ENCODE results near the gene PURB. TPM values are rescaled to one million over a fixed set of nuclear protein-coding genes. Genes with fewer than 3 reads are reported as not detected.

PURB gene
- total and polyA plus RNA-seq, 7 donors: 4.2 to 40.3 (median 31.4) TPM

DNA sequence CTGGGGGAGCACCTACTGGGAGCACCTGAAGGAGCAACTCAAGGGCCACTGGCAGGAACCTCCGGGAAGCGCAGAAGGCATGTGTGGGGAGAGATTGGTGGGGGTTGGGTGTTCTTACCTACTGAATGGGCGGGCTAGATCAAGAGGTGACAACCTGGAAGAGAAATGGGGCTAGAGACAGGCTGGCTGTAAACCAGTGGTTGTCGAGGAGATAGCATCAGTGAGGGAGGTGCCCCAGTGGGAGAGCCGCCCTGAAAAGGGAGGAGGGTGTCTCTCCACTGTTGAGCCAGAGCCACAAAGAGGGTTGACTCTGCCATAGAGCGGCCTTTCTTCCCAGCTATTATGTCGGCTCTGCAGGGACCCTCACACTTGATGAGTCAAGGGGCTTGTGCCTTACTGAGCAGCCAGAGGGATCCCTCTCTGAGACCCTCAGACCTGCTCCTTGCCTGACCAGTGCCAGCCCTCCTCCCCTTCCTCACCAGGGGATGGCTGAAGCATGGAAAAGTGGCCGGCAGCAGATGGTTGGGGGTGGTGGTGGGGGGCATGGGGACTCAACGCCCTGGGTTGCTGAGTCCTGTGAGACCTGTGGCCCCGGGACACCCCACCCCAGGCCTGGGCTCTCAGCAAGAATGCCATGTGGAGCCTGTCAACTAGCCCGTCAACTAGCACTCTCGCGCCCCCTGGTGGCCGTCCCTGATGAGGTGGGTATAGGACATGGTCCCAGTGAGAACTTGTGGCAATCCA is 36.4 kb upstream of the PURB start:
- peaks cover 0 to 5% (median 2%) of the 10 kb centered on the region in 4 donors for H3K4me1 ChIP-seq
- intact Hi-C loops (cut with DNase I): loop anchor here (1.0 kb wide), 2 partner anchors 64 to 333 kb away; no protein-coding TSS in a partner anchor
- no peaks in the 10 kb centered on the region for H3K9me3 ChIP-seq
- H3K36me3 ChIP-seq: no peaks in the 10 kb centered on the region
- WGBS, 2 donors: 38 to 40% methylated on average over 14 of the region's 14 CpGs
- DNase-seq: peak; percentile 93
- TF ChIP-seq, protein P1, sequence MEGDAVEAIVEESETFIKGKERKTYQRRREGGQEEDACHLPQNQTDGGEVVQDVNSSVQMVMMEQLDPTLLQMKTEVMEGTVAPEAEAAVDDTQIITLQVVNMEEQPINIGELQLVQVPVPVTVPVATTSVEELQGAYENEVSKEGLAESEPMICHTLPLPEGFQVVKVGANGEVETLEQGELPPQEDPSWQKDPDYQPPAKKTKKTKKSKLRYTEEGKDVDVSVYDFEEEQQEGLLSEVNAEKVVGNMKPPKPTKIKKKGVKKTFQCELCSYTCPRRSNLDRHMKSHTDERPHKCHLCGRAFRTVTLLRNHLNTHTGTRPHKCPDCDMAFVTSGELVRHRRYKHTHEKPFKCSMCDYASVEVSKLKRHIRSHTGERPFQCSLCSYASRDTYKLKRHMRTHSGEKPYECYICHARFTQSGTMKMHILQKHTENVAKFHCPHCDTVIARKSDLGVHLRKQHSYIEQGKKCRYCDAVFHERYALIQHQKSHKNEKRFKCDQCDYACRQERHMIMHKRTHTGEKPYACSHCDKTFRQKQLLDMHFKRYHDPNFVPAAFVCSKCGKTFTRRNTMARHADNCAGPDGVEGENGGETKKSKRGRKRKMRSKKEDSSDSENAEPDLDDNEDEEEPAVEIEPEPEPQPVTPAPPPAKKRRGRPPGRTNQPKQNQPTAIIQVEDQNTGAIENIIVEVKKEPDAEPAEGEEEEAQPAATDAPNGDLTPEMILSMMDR (IDR thresholded peaks at IDR 0.05): peak; percentile 63 to 90 (median 79)
- no peak for TF ChIP-seq EP300 (IDR thresholded peaks at IDR 0.05)
- TF ChIP-seq POLR2AphosphoS5 (IDR thresholded peaks at IDR 0.05): peak in 1 of 4 donors; percentile 12
- no peak overlapping the region for H3K27ac ChIP-seq
- no peak overlapping the region for H3K4me3 ChIP-seq
- no peaks in the 10 kb centered on the region for H3K27me3 ChIP-seq

DNA sequence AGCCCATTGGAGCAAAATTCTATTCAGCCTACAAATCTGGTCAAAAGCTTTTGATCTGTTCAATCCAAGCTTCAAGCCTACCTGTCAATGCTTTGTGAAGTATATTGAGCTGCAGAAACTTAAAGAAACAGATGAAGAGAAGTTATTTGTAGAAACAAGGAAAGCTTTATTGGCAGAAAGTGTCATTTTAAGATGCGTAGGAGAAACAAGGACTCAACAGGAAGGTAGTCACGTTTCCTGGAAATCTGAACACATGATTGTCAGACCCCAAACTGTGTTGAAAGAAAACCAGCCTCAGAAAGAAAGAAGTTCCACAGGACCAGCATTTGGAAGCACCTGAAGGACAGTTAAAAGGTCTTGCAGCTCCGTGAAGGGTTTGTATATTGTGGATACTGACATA is 34.8 kb upstream of the PURB start:
- no peak for DNase-seq
- H3K27ac ChIP-seq: no peak overlapping the region
- no peaks in the 10 kb centered on the region for H3K36me3 ChIP-seq
- TF ChIP-seq POLR2AphosphoS5 (IDR thresholded peaks at IDR 0.05) (no peak), POLR2A (IDR thresholded peaks at IDR 0.05) (no peak), EP300 (IDR thresholded peaks at IDR 0.05) (no peak)
- TF ChIP-seq, protein P1 (IDR thresholded peaks at IDR 0.05): no peak
- no peaks in the 10 kb centered on the region for H3K27me3 ChIP-seq
- 70 to 88% methylated on average over 3 of the region's 3 CpGs for WGBS, 2 donors
- H3K4me1 ChIP-seq: peaks cover 0 to 5% (median 2%) of the 10 kb centered on the region in 4 donors
- intact Hi-C loops (cut with DNase I): no loop called here
- H3K4me3 ChIP-seq: no peak overlapping the region
- H3K9me3 ChIP-seq: no peaks in the 10 kb centered on the region

DNA sequence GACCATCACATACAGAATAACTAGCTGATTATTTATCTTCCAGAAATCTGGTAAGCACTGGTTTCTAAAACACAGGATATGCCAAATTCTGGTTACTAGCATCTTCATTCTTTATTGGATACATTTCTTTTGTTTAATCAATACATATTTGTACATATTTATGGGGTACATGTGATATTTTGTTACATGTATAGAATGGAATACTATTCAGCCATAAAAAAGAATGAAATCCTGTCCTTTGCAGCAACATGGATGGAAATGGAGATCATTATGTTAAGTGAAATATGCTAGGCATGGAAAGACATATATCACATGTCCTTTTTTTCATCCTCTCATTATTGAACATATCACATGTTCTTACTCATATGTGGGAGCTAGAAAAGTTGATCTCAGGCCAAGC is 32.7 kb upstream of the PURB start:
- intact Hi-C loops (cut with DNase I): no loop called here
- no peak for TF ChIP-seq POLR2AphosphoS5 (IDR thresholded peaks at IDR 0.05)
- no peak for TF ChIP-seq POLR2A (IDR thresholded peaks at IDR 0.05)
- TF ChIP-seq, protein P1 (IDR thresholded peaks at IDR 0.05): no peak
- H3K4me1 ChIP-seq: peaks cover 0 to 5% (median 2%) of the 10 kb centered on the region in 4 donors

DNA sequence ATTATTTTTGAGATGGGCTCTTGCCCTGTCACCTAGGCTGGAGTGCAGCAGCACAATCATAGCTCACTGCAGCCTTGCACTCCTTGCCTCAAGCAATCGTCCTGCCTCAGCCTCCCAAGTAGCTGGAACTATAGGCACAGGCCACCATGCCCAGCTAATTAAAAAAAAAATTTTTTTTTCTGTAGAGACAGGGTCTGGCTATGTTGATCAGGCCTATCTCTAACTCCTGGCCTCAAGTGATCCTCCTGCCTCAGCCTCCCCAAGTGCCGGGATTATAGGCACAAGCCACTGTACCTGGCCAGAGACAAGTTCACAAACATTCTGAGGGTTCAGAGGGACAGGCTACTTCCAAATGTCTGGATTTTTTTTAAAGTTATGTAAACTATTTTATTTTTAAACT is 32.1 kb upstream of the PURB start:
- intact Hi-C loops (cut with DNase I): no loop called here
- no peaks in the 10 kb centered on the region for H3K9me3 ChIP-seq
- DNase-seq: no peak
- H3K27me3 ChIP-seq: no peaks in the 10 kb centered on the region
- 90 to 95% methylated on average over 2 of the region's 2 CpGs for WGBS, 2 donors
- H3K4me3 ChIP-seq: no peak overlapping the region
- H3K27ac ChIP-seq: no peak overlapping the region
- TF ChIP-seq POLR2AphosphoS5 (IDR thresholded peaks at IDR 0.05) (no peak), POLR2A (IDR thresholded peaks at IDR 0.05) (no peak), EP300 (IDR thresholded peaks at IDR 0.05) (no peak)
- TF ChIP-seq, protein P1 (IDR thresholded peaks at IDR 0.05): no peak
- H3K36me3 ChIP-seq: no peaks in the 10 kb centered on the region
- H3K4me1 ChIP-seq: peaks cover 0 to 5% (median 2%) of the 10 kb centered on the region in 4 donors

More for the DNA sequence above, 32.7 kb upstream of the PURB start:
- no peak for DNase-seq
- no peaks in the 10 kb centered on the region for H3K9me3 ChIP-seq
- no peaks in the 10 kb centered on the region for H3K27me3 ChIP-seq
- no peak overlapping the region for H3K4me3 ChIP-seq
- H3K27ac ChIP-seq: no peak overlapping the region
- H3K36me3 ChIP-seq: no peaks in the 10 kb centered on the region

Data from sigmoid colon (tissue), 7 donors.